ENCODE data around the gene LUZP1. TPM values are rescaled to one million over a fixed set of nuclear protein-coding genes. Genes with fewer than 3 reads are reported as not detected.

The LUZP1 gene
- total and polyA plus RNA-seq, 4 donors, result 2.6 to 9.3 (median 5.1) TPM

GRCh38 chr1:23126801-23127200 lies 41.9 kb downstream of the LUZP1 start:
- peaks cover 0 to 11% (median 3%) of the 10 kb centered on the region in 4 donors for H3K4me1 ChIP-seq (ENCODE audit: control insufficient read depth in 4 of 4, insufficient read depth in 4 of 4, low read length in 3 of 4)
- DNase-seq (ENCODE audit: low spot score), result no peak
- no peaks in the 10 kb centered on the region for H3K27me3 ChIP-seq (ENCODE audit: control insufficient read depth in 4 of 4, insufficient read depth in 4 of 4, low read length in 3 of 4)
- H3K9ac ChIP-seq (ENCODE audit: low read depth in 1 of 2, low read length in 2 of 2), result no peak overlapping the region
- TF ChIP-seq, protein P1, sequence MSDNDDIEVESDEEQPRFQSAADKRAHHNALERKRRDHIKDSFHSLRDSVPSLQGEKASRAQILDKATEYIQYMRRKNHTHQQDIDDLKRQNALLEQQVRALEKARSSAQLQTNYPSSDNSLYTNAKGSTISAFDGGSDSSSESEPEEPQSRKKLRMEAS (IDR thresholded peaks at IDR 0.05), result no peak
- TF ChIP-seq YY1 (IDR thresholded peaks at IDR 0.05) (no peak), FOXA2 (IDR thresholded peaks at IDR 0.05) (no peak), RXRA (IDR thresholded peaks at IDR 0.05) (no peak), GABPA (IDR thresholded peaks at IDR 0.05 in 1 of 2, conservative IDR thresholded peaks at IDR 0.05 in 1 of 2) (no peak), SP1 (IDR thresholded peaks at IDR 0.05) (no peak), ATF3 (IDR thresholded peaks at IDR 0.05) (no peak), TAF1 (conservative IDR thresholded peaks at IDR 0.05) (no peak), JUND (IDR thresholded peaks at IDR 0.05) (no peak), EGR1 (IDR thresholded peaks at IDR 0.05; ENCODE audit: low read depth in 2 of 2) (no peak), ZBTB33 (IDR thresholded peaks at IDR 0.05) (no peak), HNF4A (conservative IDR thresholded peaks at IDR 0.05) (no peak), HNF4G (IDR thresholded peaks at IDR 0.05) (no peak), RAD21 (IDR thresholded peaks at IDR 0.05) (no peak), FOXA1 (IDR thresholded peaks at IDR 0.05) (no peak), NR2F2 (IDR thresholded peaks at IDR 0.05) (no peak)
- TF ChIP-seq, protein P2, sequence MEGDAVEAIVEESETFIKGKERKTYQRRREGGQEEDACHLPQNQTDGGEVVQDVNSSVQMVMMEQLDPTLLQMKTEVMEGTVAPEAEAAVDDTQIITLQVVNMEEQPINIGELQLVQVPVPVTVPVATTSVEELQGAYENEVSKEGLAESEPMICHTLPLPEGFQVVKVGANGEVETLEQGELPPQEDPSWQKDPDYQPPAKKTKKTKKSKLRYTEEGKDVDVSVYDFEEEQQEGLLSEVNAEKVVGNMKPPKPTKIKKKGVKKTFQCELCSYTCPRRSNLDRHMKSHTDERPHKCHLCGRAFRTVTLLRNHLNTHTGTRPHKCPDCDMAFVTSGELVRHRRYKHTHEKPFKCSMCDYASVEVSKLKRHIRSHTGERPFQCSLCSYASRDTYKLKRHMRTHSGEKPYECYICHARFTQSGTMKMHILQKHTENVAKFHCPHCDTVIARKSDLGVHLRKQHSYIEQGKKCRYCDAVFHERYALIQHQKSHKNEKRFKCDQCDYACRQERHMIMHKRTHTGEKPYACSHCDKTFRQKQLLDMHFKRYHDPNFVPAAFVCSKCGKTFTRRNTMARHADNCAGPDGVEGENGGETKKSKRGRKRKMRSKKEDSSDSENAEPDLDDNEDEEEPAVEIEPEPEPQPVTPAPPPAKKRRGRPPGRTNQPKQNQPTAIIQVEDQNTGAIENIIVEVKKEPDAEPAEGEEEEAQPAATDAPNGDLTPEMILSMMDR (IDR thresholded peaks at IDR 0.05; ENCODE audit: low read depth, low read length, missing input control), result no peak
- TF ChIP-seq, protein P3, sequence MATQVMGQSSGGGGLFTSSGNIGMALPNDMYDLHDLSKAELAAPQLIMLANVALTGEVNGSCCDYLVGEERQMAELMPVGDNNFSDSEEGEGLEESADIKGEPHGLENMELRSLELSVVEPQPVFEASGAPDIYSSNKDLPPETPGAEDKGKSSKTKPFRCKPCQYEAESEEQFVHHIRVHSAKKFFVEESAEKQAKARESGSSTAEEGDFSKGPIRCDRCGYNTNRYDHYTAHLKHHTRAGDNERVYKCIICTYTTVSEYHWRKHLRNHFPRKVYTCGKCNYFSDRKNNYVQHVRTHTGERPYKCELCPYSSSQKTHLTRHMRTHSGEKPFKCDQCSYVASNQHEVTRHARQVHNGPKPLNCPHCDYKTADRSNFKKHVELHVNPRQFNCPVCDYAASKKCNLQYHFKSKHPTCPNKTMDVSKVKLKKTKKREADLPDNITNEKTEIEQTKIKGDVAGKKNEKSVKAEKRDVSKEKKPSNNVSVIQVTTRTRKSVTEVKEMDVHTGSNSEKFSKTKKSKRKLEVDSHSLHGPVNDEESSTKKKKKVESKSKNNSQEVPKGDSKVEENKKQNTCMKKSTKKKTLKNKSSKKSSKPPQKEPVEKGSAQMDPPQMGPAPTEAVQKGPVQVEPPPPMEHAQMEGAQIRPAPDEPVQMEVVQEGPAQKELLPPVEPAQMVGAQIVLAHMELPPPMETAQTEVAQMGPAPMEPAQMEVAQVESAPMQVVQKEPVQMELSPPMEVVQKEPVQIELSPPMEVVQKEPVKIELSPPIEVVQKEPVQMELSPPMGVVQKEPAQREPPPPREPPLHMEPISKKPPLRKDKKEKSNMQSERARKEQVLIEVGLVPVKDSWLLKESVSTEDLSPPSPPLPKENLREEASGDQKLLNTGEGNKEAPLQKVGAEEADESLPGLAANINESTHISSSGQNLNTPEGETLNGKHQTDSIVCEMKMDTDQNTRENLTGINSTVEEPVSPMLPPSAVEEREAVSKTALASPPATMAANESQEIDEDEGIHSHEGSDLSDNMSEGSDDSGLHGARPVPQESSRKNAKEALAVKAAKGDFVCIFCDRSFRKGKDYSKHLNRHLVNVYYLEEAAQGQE (IDR thresholded peaks at IDR 0.05), result no peak
- H3K9me3 ChIP-seq (ENCODE audit: control insufficient read depth in 4 of 4, low read length in 3 of 4), result no peaks in the 10 kb centered on the region
- H3K36me3 ChIP-seq (ENCODE audit: control insufficient read depth in 4 of 4, insufficient read depth in 3 of 4, low read depth in 1 of 4, low read length in 3 of 4), result no peaks in the 10 kb centered on the region
- H3K4me3 ChIP-seq (ENCODE audit: low read depth in 1 of 3, low read length in 3 of 3), result no peak overlapping the region
- WGBS, result 92% methylated on average over 3 of the region's 3 CpGs
- H3K27ac ChIP-seq (ENCODE audit: low read depth in 1 of 2, low read length in 2 of 2), result no peak overlapping the region

Data from liver (tissue), 9 donors.